ENCODE data around the gene BNIP5.
"Not testable (repeated sequence)": the region's sequence is repeated elsewhere in the genome, so short reads cannot be mapped to it uniquely, and the experiment has no call there.

Gene BNIP5

GRCh38 chr6:36367743-36368142, 31.1 kb upstream of the BNIP5 start:
- DNase-seq (ENCODE audit: low read depth), result no peak

GRCh38 chr6:36364669-36365479, 28.2 kb upstream of the BNIP5 start:
- DNase-seq (ENCODE audit: low read depth), result no peak

- not testable (repeated sequence) for DNase-seq (ENCODE audit: low read depth)
These were observed 27.5 kb upstream of the BNIP5 start for GRCh38 chr6:36364061-36364635.

GRCh38 chr6:36363371-36363752, 26.7 kb upstream of the BNIP5 start:
- DNase-seq (ENCODE audit: low read depth), result not testable (repeated sequence)

- DNase-seq (ENCODE audit: low read depth), result no peak
These were observed 26.1 kb upstream of the BNIP5 start for GRCh38 chr6:36362551-36363370.

DNA sequence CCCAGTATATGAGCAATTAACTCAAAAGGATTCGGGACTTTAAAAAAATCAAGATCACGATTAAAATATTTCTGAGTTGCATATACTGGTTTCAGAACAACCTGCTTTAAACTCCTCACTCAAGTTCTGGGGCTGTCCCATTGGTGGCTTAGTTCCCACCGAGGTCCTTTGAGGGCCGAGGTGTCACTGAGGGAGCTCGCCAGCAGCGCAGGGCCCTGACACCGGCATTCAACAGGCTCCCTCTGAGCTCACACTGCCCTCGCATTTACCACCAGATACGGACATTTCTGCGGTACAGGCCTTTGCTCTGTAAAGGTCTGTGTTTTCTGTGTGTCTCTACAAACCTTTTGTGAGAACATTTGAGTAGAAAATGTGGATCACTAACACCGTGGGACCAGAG, 24.4 kb upstream of the BNIP5 start:
- DNase-seq (ENCODE audit: low read depth), result no peak

DNA sequence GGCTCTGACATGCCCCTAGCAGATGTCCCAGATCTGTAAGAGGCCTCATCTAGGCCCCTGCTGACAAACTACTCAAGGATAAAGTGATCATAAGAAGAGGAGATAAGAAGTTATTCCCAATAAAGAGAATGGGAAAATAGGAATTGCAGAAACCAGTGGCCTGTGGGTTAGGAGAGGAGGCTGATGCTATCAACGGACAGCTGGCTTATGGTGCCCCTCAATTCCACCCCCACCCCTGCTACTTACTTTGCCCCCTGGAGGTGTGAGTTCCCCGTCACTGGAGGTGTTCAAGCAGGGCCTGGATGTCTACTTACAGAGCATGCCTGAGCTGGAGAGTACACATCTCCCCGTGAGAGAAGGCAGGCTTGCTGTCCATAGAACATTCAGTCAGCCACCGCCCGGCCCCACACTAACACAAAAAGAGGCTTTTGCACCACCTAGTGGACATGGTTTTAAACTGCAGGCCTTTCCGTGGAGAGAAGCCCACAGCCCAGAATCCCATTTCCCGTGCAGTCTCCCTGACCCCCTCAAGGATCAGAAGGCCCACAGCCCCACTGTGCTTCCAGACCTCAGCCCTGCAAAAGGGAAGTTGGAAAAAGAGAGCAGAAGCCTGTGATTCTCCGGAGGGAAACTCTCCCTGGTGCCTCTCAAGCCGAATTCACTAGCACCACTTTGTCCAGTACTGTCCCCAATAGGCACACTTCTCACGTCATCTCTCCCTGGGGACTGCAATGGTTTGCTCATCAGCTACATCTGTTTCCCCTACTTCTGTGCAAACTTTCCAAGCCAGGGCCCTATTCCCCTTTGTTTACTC, 23.8 kb upstream of the BNIP5 start:
- DNase-seq (ENCODE audit: low read depth), result peak; percentile 49

DNA sequence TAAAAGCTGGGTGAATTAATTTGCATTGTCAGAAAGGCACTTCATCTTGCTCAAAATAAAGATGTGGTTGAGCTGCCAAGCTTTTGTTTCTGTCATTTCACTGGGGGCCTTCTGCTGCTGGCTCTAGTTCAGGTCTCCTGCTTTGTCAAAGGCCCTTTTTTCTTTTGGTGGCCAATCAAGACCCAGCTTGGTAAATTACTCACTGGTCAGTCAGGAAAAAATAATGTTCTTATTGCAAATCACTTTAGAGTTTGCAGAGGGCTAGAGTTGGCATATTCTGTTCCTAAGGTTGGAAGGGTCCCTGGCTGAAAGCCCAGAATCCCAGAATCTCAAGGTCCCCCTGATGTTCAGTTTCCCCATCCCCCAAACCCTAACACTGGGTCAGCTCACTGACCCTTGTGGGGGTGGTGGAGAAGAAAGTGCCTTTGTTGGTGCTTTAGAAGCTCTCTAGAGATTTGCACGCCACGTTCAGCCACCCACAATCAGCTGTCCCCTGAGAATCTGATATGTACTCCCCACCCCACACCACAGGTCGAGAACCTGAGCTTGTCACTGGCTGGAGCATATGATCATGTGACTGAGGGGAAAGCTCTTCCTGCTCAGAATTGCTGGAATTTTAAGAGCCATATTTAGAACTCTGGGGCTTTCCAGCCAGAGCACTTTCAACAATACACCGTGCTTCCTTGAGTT, 21.7 kb upstream of the BNIP5 start:
- no peak for DNase-seq (ENCODE audit: low read depth)

DNA sequence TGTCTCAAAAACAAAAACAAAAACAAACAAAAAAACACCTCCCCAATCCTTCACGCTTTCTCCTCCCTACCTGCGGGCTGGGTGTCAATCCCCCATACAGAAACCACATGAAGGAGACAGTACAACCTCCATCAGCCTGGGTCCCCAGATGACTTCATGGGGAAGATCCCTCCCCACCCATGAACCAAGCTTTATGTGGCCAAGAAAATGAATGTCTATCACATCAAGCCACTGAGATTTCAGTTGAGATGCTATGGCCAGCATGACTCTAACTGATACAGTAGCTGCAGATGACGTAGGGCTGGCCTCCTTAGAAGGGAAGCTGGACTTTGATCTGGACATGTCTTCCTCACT, 21.2 kb upstream of the BNIP5 start:
- DNase-seq (ENCODE audit: low read depth), result no peak

DNA sequence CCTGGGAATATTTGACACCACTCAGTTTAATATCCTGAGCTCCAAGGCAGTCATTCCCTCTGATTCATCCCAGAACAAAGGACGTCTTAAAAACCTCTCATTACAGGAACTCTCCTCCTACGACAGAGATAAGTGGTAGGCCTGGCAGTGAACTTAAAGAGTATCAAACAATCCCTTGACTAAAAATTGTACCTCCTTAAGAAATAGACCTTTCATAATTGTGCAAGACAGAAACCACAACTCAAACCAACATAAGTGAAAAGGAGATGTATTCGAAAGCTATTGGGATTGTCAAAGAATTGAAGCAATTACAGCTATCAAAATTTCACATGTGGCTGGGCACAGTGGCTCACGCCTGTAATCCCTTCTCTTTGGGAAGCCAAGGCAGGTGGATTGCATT, 19.1 kb upstream of the BNIP5 start:
- DNase-seq (ENCODE audit: low read depth), result no peak

DNA sequence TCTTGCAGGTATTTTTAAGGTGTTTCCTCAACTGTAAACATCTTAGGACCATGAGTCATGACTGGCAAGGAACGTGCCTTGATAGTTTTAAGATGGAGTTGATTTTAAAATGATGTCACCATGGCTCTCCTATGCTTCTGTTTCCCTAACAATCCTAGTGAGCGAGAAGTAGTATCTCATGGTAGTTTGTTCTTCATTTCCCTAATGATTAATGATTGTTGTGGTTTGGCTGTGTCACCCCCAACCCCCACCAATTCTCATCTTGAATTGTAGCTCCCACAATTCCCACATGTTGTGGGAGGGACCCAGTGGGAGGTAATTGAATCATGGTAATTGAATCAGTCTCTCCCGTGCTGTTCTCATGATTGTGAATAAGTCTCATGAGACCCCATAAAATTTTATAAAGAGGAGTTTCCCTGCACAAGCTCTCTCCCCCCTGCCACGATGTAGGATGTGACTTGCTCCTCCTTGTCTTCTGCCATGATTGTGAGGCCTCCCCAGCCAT, 16.8 kb upstream of the BNIP5 start:
- no peak for DNase-seq (ENCODE audit: low read depth)

DNA sequence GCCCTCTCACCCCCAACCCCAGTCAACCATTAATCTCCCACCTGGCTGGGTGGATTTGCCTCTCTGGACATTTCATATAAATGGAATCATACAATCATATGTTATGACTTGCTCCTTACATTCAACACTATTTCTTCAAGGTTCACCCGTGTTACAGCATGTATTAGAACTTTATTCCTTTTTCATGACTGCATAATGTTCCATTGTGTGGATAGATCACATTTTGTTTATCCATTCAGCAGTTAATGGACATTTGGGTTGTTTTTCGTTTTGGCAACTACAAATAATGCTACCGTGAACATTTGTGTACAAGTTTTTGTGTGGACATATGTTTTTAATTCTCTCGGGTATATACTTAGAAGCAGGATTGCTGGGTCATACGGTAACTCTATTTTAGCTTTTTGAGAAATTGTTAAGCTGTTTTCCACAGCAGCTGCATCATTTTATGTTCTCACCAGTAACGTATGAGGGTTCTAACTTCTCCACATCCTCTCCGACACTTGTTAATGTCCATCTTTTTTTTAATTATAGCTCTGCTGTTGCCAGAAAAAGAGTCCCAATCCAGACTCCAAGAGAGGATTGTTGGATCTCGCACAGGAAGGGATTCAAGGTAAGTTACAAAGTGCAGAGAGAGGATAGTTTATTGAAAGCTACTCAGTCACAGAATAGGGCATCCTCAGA, 15.9 kb upstream of the BNIP5 start:
- DNase-seq (ENCODE audit: low read depth), result no peak

- no peak for DNase-seq (ENCODE audit: low read depth)
These were observed 14.2 kb upstream of the BNIP5 start for GRCh38 chr6:36350681-36351571.

GRCh38 chr6:36350082-36350481, 13.4 kb upstream of the BNIP5 start:
- no peak for DNase-seq (ENCODE audit: low read depth)

- no peak for DNase-seq (ENCODE audit: low read depth)
These were observed 12.6 kb upstream of the BNIP5 start for GRCh38 chr6:36349240-36349639.

DNA sequence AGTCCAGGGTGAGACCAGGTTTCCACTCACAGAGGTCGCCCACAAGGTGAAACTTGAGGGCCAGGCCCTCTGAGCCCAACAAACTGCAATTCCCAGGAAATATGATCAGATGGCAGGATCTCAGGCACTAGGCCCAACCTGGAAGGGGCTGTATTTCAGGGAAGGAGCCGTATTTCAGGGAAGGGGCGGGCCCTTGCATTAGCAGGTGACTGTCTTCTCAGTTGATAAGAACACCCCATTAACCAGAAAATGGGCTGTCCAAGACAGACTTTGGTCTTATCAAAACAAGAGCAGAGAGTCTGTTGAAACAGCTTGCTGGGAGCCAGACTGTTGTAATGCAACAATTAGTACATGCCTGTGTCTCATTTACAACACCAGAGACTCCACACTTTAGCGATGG, 10.9 kb upstream of the BNIP5 start:
- DNase-seq (ENCODE audit: low read depth), result no peak

GRCh38 chr6:36346486-36347273, 10.0 kb upstream of the BNIP5 start:
- DNase-seq (ENCODE audit: low read depth), result no peak

GRCh38 chr6:36345681-36346466, 9.2 kb upstream of the BNIP5 start:
- no peak for DNase-seq (ENCODE audit: low read depth)

Data from activated gamma-delta T cell treated with anti-CD3 and anti-CD28 coated beads, Interleukin-2, amount 50 U/mL, for 16 hours (primary cell).